ELF-1 (cell line): ENCODE results near the gene KRT34.
"Not testable (repeated sequence)": the region's sequence is repeated elsewhere in the genome, so short reads cannot be mapped to it uniquely, and the experiment has no call there.

ENCODE experiments used
- DNase-seq: peaks from one replicate; pipeline ENCODE4 v3.0.0-alpha.2; 2016; ENCODE audit warnings: low read depth, low spot score

KRT34 gene

GRCh38 chr17:41381943-41382342 is at the start of gene KRT34:
Gene KRT34, minus strand, starts transcription at chr17:41382306. Its CDS starts 60 bp downstream, at chr17:41382246.
- not testable (repeated sequence) for DNase-seq

DNA sequence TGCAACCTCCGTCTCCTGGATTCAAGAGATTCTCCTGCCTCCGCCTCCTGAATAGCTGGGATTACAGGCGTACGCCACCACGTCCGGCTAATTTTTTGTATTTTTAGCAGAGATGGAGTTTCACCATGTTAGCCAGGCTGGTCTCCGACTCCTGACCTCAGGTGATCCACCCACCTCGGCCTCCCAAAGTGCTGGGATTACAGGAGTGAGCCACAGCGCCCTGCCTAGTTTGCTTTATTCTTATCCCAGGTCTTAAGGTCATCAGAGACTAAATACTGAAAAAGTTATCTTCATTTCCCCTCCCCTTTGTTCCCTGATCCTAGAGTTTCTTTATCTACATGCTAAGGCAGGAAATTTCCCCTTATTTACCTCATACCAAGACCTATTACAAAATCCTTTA is 48.3 kb upstream of the KRT34 start:
- not testable (repeated sequence) for DNase-seq

- no peak for DNase-seq
These were observed 47.6 kb upstream of the KRT34 start for GRCh38 chr17:41429667-41430066.

DNA sequence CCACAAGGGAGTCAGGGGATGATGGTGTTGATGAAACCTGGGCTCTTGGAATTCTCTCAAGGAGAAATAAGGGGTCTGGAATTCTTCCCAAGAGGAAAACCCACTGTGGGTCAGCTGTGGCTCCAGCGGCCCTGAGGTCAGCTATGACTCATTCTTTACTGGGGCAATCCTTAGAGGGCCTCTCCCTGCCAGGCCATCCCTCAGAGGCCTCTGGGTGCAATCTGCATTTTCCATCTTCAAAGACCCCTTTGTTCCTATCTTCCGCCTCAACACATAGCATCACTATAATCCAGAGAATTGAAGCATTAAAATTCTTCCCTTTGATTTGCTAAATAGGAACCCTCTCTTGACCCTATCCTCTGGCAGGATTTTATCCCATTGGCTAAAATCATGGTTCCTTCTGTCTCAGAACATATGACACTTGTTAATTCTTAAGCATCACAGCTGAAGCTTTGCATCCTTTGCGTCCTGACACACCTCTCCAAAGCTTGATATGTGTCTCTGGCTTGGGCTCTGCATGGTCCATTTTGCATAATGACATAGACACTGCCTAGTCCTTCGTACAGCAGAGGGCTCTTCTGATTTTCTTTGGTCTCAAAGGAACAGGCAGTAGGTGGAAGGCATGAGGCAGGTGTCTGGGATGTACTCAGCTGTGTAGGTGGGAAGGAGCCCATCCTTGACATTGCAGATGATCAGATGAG is 46.6 kb upstream of the KRT34 start:
- DNase-seq: peak; percentile 63

DNA sequence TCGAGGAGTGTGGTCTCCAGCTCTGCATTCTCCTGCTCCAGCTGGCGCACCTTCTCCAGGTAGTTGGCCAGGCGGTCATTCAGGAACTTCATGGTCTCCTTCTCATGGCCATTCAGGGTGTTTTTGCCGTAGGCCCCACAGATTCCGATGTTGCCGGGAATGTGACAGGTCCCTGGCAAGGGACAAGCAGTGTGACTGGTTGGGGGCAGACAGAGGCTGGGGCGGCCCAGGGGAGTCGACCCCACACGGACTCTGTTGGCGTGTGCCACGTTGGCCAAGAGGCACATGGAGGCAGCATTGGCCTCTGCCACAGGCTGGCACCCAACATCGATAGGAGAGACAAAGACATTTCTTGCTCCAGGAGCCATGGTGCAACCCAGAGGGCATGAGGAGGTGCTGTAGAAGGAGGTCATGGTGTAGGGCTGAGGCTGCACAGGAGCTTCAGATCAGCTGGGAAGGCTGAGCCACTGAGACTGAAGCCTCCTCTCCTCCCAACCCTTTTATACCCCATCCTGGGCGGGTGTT is 42.1 kb upstream of the KRT34 start, which contains the start of gene KRT37:
Gene KRT37, minus strand, starts transcription at position 475 of the 525 bp plus-strand sequence. Its CDS starts 62 bp downstream, at position 413.
- no peak for DNase-seq

- not testable (repeated sequence) for DNase-seq
These were observed 40.5 kb upstream of the KRT34 start for GRCh38 chr17:41422586-41422985.

GRCh38 chr17:41421617-41422016 is 39.5 kb upstream of the KRT34 start:
- no peak for DNase-seq

GRCh38 chr17:41421116-41421515 is 39.0 kb upstream of the KRT34 start:
- no peak for DNase-seq

DNA sequence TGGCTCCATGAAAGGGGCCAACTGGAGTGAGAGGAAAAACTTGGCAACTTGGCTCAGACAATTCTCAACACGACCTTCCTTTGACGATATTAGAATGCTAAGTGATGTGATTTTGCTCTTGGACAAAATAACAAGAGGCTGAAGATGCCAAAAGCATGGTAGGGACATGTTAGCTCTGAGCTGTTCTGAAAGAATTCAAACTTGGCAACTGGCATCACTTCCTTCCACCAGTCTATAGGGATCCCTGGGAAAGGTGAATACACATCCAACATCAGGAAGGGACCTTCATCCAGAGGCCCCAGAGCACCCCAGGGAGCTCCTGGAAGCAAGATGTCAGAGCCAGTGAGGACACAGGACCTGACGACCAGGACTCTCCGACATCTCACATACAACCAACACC is 38.0 kb upstream of the KRT34 start:
- DNase-seq: no peak

- no peak for DNase-seq
These were observed 37.6 kb upstream of the KRT34 start for GRCh38 chr17:41419716-41420115.

DNA sequence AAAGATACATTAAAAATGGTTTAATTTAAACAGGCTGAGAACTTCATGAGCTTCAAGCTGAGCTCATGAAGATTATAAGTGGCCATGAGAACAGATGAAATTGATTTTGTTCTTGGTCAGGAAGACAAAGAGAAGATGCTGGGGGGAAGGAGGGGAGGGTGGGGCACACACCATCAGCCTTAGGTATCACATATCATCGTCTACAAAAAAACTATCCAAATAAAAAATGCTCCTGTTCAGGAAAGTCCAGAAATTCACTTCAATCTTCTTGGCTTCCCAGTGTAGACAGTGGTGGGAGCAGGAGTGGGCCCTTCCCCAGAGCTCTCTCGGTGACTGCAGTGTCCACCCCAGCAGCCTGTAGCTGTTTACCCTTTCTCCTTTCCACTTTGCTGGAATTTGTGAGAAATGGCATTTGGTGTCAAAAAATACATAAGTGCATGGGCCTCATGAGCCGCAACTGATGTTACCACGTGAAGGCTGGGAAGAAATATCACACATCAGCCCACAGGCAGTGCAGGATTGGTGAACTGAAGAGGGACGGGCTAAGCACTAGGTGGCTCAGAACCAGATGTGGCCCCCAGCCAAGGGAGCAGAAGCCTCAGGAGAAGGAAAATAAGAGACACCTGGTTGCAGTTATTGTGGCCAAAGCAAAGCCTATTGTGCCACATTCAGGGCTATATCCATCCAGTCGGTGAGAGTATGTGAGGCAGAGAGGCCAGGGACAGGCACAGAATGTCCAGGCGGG is 36.2 kb upstream of the KRT34 start:
- no peak for DNase-seq

DNA sequence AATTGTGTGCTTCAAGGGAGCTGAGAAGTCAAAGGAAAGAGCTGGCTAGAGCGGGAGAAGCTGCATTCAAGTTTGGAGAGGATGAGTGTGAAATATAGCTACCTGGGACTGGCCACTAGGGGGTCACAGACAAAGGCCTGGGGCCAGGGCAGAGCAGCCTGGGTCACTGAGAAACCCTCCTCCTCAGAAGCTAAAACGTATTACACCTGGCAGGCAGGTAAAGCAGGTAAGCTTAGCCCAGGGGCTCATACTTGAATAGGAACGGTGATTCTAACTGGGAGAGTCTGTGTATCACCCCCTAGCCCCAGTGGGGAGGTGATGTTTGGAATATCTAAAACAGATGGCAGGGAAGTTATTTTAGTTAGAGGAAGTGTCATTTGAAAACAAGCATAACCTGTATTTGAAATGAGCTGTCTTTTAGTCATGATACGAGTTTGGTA is 35.5 kb upstream of the KRT34 start:
- peak; percentile 77 for DNase-seq

DNA sequence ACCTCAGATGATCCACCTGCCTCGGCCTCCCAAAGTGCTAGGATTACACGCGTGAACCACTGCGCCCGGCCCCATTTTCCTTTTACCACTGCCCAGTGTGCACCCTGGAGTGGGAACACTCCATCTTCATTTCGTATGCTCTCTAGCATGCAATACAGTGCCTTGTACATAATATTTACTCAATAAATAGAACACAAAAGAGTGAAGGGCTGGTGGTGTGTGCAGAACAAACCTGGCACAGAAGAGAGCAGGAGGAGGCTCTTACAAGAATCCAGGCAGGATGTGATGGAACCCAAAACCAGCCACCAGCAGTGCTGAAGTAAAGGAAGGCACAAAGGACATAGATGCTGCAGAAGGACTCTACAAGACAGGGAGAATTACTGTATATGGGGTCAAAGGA is 35.0 kb upstream of the KRT34 start:
- DNase-seq: no peak

DNA sequence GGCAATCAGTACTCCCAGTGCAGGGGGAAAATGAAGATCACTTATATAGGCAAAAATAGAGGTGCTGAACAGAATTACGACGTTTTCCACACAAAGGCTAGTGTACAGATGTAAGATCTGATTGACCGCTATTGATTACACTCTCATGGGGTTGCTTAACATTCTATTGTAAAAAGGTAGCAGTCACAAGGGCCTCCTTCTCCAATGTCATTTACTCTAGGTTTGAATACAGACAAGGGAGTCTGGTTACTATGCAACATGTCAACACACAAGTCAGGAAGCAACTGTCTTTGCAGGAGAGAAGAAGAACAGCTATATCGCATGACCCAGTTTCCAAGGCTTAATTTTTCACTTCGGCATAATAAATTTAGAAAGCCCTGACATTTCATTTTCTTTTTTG is 34.4 kb upstream of the KRT34 start:
- no peak for DNase-seq

DNA sequence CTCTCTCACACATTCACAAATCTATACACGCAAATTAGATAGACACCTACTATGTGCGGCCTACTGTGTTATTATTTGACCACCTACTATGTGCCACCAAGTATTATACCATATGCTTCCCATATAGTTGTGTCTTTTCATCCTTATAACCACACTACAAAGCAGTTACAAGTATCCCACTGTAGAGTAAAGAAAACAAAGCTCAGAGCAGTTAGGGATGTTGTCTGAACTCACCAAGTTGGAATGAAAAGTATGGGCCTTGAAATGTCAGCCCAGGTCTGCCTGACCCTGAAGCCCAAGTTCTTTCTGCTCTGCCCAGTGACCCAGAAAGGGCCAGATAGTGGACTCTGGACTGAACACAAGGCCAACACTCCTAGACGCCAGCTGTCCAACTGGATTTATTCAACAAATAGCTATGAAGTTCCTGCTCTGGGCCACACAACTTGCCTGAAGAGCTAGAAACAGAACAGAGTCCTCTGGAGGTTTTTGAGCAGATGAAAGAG is 33.8 kb upstream of the KRT34 start:
- no peak for DNase-seq

- no peak for DNase-seq
These were observed 33.3 kb upstream of the KRT34 start for GRCh38 chr17:41415411-41415810.

DNA sequence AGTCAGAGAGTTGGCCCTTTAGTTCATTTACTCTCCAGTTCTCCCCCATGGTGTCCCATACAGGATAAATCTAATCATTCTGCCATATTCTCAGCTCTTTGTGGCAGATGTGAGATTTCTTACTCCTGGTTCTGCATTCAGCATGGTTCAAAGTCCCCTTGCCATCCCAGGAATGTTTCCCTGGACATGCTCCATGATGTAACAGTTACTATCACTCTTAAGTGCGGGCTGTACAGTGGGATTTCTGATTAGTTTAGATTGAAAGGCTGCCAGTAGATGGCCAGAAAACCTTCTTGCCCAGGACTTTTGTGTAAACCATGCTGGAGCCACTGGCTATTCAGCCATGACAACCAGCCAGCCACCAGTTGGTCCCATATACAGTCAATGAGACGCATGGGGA is 31.9 kb upstream of the KRT34 start:
- DNase-seq: no peak

DNA sequence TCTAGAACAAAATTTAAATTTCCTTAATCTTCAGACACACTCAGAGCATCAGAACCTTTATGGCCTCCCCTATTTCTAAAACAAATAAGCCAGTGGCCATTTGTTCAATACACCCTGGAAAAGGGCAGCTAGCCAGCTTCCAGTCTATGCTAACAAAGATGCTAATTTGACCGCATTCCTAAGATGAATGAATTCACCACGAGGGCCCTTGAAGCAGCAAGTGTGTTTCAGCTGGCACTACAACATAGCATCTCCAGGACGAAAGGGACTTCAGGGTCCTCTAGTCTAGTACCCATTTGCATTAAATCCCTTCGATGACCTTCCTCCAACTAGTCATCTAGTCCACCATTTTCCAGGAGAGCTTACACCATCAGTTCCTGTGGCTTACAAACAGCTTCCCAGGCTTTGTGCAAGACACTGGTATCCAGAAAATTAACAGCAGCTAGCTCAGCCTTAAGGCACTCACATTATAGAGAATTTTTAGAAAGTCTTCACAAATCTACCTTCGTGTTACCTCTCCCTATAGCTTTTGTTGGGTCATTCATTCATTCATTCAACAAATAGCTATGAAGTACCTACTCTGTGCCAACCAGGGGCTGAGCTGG is 31.3 kb upstream of the KRT34 start:
- peak; percentile 47 for DNase-seq

DNA sequence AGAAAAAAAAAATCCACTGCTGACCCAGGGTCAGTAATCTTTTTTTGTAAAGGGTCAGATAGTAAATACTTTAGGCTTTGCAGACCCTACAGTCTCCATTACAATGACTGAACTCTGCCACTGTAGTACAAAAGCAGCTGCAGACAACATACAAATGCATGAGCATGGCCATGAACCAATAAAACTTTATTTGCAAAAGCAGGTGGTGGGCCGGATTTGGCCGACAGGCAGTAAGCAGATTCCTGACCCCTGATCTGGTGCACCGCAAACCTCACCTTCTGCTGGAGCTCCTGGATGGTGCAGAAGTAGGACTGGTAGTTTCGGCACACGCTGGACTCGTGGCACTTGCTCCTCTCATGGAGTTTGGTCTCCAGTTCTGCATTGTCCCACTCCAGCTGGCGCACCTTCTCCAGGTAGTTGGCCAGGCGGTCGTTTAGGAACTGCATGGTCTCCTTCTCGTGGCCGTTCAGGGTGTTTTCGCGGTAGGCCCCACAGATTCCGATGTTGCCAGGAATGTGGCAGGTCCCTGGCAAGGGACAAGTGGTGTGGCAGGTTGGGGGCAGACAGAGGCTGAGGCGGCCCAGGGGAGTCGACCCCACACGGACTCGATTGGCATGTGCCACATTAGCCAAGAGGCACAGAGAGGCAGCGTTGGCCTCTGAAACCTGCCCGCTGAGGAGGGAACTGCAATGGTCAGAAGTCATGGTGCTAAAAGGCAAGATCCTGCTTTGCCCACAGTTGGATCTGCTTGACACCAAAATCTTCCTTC is 29.1 kb upstream of the KRT34 start:
- DNase-seq: no peak

GRCh38 chr17:41407226-41407625 is 25.1 kb upstream of the KRT34 start:
- no peak for DNase-seq

- peak; percentile 41 for DNase-seq
These were observed 24.1 kb upstream of the KRT34 start for GRCh38 chr17:41406205-41406604.
